IMR-90 (cell line): Measurements from ENCODE around the gene PADI1. TPM values are rescaled to one million over a fixed set of nuclear protein-coding genes. Genes with fewer than 3 reads are reported as not detected.

Experiments
- ATAC-seq: fragments of 200-7000 bp; cut with Tn5 transposase; 2 replicates; pipeline ENCODE4 v1.9.1; 2020; ENCODE audit warnings: low read depth, mild to moderate bottlenecking, moderate library complexity
- BruUV-seq: library from RNA; stranded (reverse); fragments of 400-500 nt; replicated peaks from 2 replicates; lab custom pipeline; 2021; lab: Mats Ljungman, UMichigan
- CTCF ChIA-PET: fragments of 300-600 bp; formaldehyde crosslinking; extraction: SDS; loops from one replicate; lab custom pipeline; 2021; ENCODE audit warnings: antibody characterized with exemption; lab: Yijun Ruan, JAX
- POLR2A ChIA-PET: fragments of 300-600 bp; sonication (Branson Sonifier 250); formaldehyde crosslinking; loops from one replicate; lab custom pipeline; 2022; ENCODE audit warnings: antibody characterized with exemption; ENCODE audit not compliant: unreplicated experiment; lab: Charles Lee
- DNase-seq: peaks from one replicate; pipeline ENCODE4 v3.0.0; 2013
- H2AFZ ChIP-seq: replicated peaks from 2 replicates; pipeline ENCODE3; 2013; ENCODE audit warnings: low read length, mild to moderate bottlenecking; ENCODE audit not compliant: poor library complexity
- H2AK5ac ChIP-seq: 2 replicates; pipeline ENCODE4 v1.6.1; 2013; ENCODE audit warnings: low read depth, low read length, inconsistent platforms
- H2AK9ac ChIP-seq: replicated peaks from 2 replicates; pipeline ENCODE3; 2013; ENCODE audit warnings: mild to moderate bottlenecking, low read depth, low read length, moderate library complexity; ENCODE audit not compliant: poor library complexity
- H2BK120ac ChIP-seq: 2 replicates; pipeline ENCODE4 v1.6.1; 2013; ENCODE audit warnings: low read depth, low read length, inconsistent platforms
- H2BK15ac ChIP-seq: 3 replicates; pipeline ENCODE4 v1.6.1; 2013; ENCODE audit warnings: low read depth, low read length, inconsistent platforms
- H2BK20ac ChIP-seq: 2 replicates; pipeline ENCODE4 v1.6.1; 2013; ENCODE audit warnings: low read depth, mild to moderate bottlenecking, inconsistent platforms, low read length, moderate library complexity
- H2BK5ac ChIP-seq: 2 replicates; pipeline ENCODE4 v1.6.1; 2013; ENCODE audit warnings: mild to moderate bottlenecking, low read depth, low read length, inconsistent platforms; ENCODE audit not compliant: poor library complexity, severe bottlenecking
- H3K14ac ChIP-seq: replicated peaks from 2 replicates; pipeline ENCODE4 v1.6.1; 2013; ENCODE audit warnings: low read depth, low read length, inconsistent platforms
- H3K18ac ChIP-seq: 2 replicates; pipeline ENCODE4 v1.6.1; 2013; ENCODE audit warnings: low read depth, low read length, control low read depth
- H3K23ac ChIP-seq: 2 replicates; pipeline ENCODE4 v1.6.1; 2013; ENCODE audit warnings: low read depth, low read length, inconsistent platforms
- H3K27ac ChIP-seq: 2 replicates; pipeline ENCODE4 v1.5.1; 2013; ENCODE audit warnings: mild to moderate bottlenecking, control low read depth, low read length; ENCODE audit not compliant: insufficient read depth
- H3K27me3 ChIP-seq: 2 replicates; pipeline ENCODE4 v1.6.1; 2013; ENCODE audit warnings: low read length; ENCODE audit not compliant: control insufficient read depth, insufficient read depth
- H3K36me3 ChIP-seq: 2 replicates; pipeline ENCODE4 v1.6.1; 2013; ENCODE audit warnings: low read length, mixed read lengths; ENCODE audit not compliant: control insufficient read depth, insufficient read depth
- H3K4ac ChIP-seq: 2 replicates; pipeline ENCODE4 v1.6.1; 2013; ENCODE audit warnings: low read depth, low read length, inconsistent platforms
- H3K4me1 ChIP-seq: 2 replicates; pipeline ENCODE4 v1.6.1; 2013; ENCODE audit warnings: low read length, mixed read lengths; ENCODE audit not compliant: control insufficient read depth, insufficient read depth
- H3K4me2 ChIP-seq: 2 replicates; pipeline ENCODE4 v1.6.1; 2013; ENCODE audit warnings: low read depth, mild to moderate bottlenecking, control low read depth, low read length, moderate library complexity
- H3K4me3 ChIP-seq: 2 replicates; pipeline ENCODE4 v1.5.1; 2013; ENCODE audit warnings: low read depth, mild to moderate bottlenecking, control low read depth, low read length, moderate library complexity; ENCODE audit not compliant: insufficient read depth
- H3K56ac ChIP-seq: 2 replicates; pipeline ENCODE4 v1.6.1; 2013; ENCODE audit warnings: low read length, inconsistent platforms; ENCODE audit not compliant: insufficient read depth; ENCODE audit errors: extremely low read depth
- H3K79me1 ChIP-seq, 2 experiments: 2 replicates each; pipeline ENCODE4 v1.6.1; 2013; ENCODE audit warnings: low read length in 2 of 2, inconsistent platforms in 1 of 2, low read depth in 1 of 2
- H3K9ac ChIP-seq: 2 replicates; pipeline ENCODE4 v1.6.1; 2013; ENCODE audit warnings: low read depth, low read length, control low read depth
- H3K9me1 ChIP-seq: 2 replicates; pipeline ENCODE4 v1.6.1; 2013; ENCODE audit warnings: low read length, inconsistent platforms; ENCODE audit not compliant: insufficient read depth
- H3K9me3 ChIP-seq: 2 replicates; pipeline ENCODE4 v1.6.1; 2013; ENCODE audit warnings: low read length; ENCODE audit not compliant: control insufficient read depth, insufficient read depth
- H4K20me1 ChIP-seq: 2 replicates; pipeline ENCODE4 v1.6.1; 2013; ENCODE audit warnings: low read length, inconsistent platforms; ENCODE audit not compliant: insufficient read depth
- H4K5ac ChIP-seq: 2 replicates; pipeline ENCODE4 v1.6.1; 2013; ENCODE audit warnings: mild to moderate bottlenecking, low read depth, low read length, control low read depth
- H4K8ac ChIP-seq, 2 experiments: 2 replicates each; pipeline ENCODE4 v1.6.1; 2013; ENCODE audit warnings: low read depth in 2 of 2, low read length in 2 of 2, control low read depth in 1 of 2, inconsistent platforms in 1 of 2
- H4K91ac ChIP-seq: 2 replicates; pipeline ENCODE4 v1.6.1; 2013; ENCODE audit warnings: low read depth, low read length, inconsistent platforms; ENCODE audit not compliant: insufficient read depth
- CEBPB ChIP-seq: IDR thresholded peaks from 2 replicates; pipeline ENCODE4 v1.6.1; 2012; ENCODE audit warnings: low read depth, low read length, improper control_type of control experiment
- CHD1 ChIP-seq: IDR thresholded peaks from 2 replicates; pipeline ENCODE4 v1.6.1; 2012; ENCODE audit warnings: low read depth, low read length, improper control_type of control experiment
- ELK1 ChIP-seq: fragments of 150-350 bp; IDR thresholded peaks from 2 replicates; pipeline ENCODE4 v1.6.1; 2016; ENCODE audit warnings: low read depth, mild to moderate bottlenecking, low read length, moderate library complexity, borderline replicate concordance
- FOS ChIP-seq: fragments of 150-350 bp; IDR thresholded peaks from 2 replicates; pipeline ENCODE4 v1.6.1; 2016; ENCODE audit warnings: low read depth, low read length
- MAZ ChIP-seq: IDR thresholded peaks from 2 replicates; pipeline ENCODE4 v1.6.1; 2012; ENCODE audit warnings: low read depth, mild to moderate bottlenecking, low read length, improper control_type of control experiment, moderate library complexity, borderline replicate concordance
- MXI1 ChIP-seq: IDR thresholded peaks from 2 replicates; pipeline ENCODE4 v1.6.1; 2012; ENCODE audit warnings: low read depth, mild to moderate bottlenecking, low read length, moderate library complexity, borderline replicate concordance
- NFE2L2 ChIP-seq: fragments of 150-350 bp; IDR thresholded peaks from 2 replicates; pipeline ENCODE4 v1.6.1; 2016; ENCODE audit warnings: low read depth, mild to moderate bottlenecking, low read length
- POLR2A ChIP-seq: IDR thresholded peaks from 2 replicates; pipeline ENCODE4 v1.6.1; 2012; ENCODE audit warnings: mild to moderate bottlenecking, low read depth, low read length
- RAD21 ChIP-seq: IDR thresholded peaks from 2 replicates; pipeline ENCODE4 v1.6.1; 2012; ENCODE audit warnings: low read length, improper control_type of control experiment
- RCOR1 ChIP-seq: IDR thresholded peaks from 2 replicates; pipeline ENCODE4 v1.6.1; 2012; ENCODE audit warnings: mild to moderate bottlenecking, low read length, improper control_type of control experiment; ENCODE audit not compliant: insufficient replicate concordance
- SMC3 ChIP-seq: fragments of 150-350 bp; IDR thresholded peaks from 2 replicates; pipeline ENCODE4 v1.6.1; 2016; ENCODE audit warnings: low read depth, mild to moderate bottlenecking, antibody characterized with exemption, low read length, moderate library complexity
- WGBS, 2 experiments: methylation state at CpG; one replicate each; pipeline versions ENCODE4 v1.1.5 to v1.1.7; 2013; ENCODE audit warnings: missing lambda C conversion rate in 2 of 2; ENCODE audit not compliant: insufficient read length in 1 of 2; ENCODE audit errors: extremely low coverage in 2 of 2; 5-methylcytosine and 5-hydroxymethylcytosine counted together
- dilution Hi-C: fragments of 300-500 bp; cut with HindIII; formaldehyde crosslinking; loops from one replicate; pipeline ENCODE4 v1.14.3; 2018; ENCODE audit warnings: low sequenced_read_pairs; ENCODE audit not compliant: unreplicated experiment
- in situ Hi-C: fragments of 300-500 bp; cut with MboI; formaldehyde crosslinking; loops from 3 replicates; pipeline ENCODE4 v1.14.3; 2019; ENCODE audit warnings: low sequenced_read_pairs, inconsistent platforms, mixed read lengths
- intact Hi-C: fragments of 100-400 bp; cut with micrococcal nuclease; formaldehyde crosslinking; loops from 2 replicates; pipeline ENCODE4 v1.10.0; 2022
- polyA plus RNA-seq, 3 experiments: library from polyadenylated mRNA; depleted of rRNA; stranded (reverse); fragments of >200 nt; gene quantifications; 2 replicates each; pipeline ENCODE4 v1.2.3, GENCODE V29; 2012; ENCODE audit warnings: low replicate concordance in 1 of 3
- total RNA-seq: library from RNA; depleted of rRNA; stranded (reverse); fragments of >200 nt; gene quantifications from 2 replicates; pipeline ENCODE4 v1.2.3, GENCODE V29; 2012
- TF ChIP-seq, protein P1 (sequence below): fragments of 150-350 bp; IDR thresholded peaks from 2 replicates; pipeline ENCODE4 v1.6.1; 2017; ENCODE audit warnings: mild to moderate bottlenecking, antibody characterized with exemption, low read length, low read depth

PADI1 gene
- total and polyA plus RNA-seq, 2 of the 4 experiments (the other 2 are of a cell fraction) = 0.17 TPM; not detected in 1

GRCh38 chr1:17213782-17214148 lies 8.8 kb downstream of the PADI1 start (continued):
- TF ChIP-seq, protein P1, sequence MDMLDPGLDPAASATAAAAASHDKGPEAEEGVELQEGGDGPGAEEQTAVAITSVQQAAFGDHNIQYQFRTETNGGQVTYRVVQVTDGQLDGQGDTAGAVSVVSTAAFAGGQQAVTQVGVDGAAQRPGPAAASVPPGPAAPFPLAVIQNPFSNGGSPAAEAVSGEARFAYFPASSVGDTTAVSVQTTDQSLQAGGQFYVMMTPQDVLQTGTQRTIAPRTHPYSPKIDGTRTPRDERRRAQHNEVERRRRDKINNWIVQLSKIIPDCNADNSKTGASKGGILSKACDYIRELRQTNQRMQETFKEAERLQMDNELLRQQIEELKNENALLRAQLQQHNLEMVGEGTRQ = no peak
- TF ChIP-seq SMC3 = no peak

DNA sequence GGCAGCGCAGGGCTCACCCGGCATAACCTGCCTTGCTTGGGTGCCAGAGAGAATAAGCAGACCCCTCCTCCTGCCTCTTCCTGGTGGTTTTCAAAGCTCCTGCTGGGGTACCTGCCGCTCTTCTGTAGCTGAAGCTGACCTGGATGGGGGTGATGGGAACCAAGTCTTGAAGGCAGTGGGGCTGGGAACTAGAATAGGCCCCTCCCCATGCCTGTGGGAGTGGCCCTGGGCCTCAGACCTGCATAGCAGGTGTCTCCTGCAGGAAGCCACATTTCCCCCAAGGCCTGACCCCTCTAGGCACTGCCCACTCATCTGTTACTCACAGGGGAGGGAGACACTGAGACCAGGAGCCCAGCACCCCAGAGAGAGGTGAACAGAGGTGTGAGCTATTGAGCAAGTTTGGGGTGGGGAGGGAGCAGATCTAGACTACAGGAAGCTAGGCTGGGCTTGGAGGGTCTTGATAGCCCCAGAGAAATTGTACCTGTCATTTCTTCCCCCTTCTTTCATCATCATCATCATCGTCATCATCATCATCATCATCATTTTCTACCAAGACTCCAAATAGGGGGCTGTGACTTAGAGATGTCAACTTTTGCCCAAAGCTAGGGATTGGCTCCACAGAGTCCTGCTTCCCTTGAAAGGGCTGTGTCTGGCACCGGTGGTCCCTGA lies 10.1 kb downstream of the PADI1 start:
- POLR2A ChIA-PET = no interaction called here
- Histone ChIP-seq H3K23ac (no peak overlapping the region), H3K9ac (no peak overlapping the region), H2AFZ (no peak overlapping the region), H3K18ac (no peak overlapping the region), H4K8ac (no peak overlapping the region), H3K14ac (no peak overlapping the region), H3K4me2 (no peak overlapping the region), H2BK5ac (no peak overlapping the region), H3K9me3 (no peaks in the 10 kb centered on the region), H3K27me3 (peaks cover 20% of the 10 kb centered on the region), H4K5ac (no peak overlapping the region), H3K4me1 (peaks cover 10% of the 10 kb centered on the region), H2BK120ac (no peak overlapping the region; the same call in 1 of the 2 replicates), H3K56ac (no peak overlapping the region), H4K91ac (no peak overlapping the region), H3K9me1 (no peaks in the 10 kb centered on the region; the same call in 1 of the 2 replicates), H3K4me3 (no peak overlapping the region), H3K4ac (no peak overlapping the region; the same call in 1 of the 2 replicates), H2AK5ac (no peak overlapping the region), H2BK20ac (no peak overlapping the region), H4K20me1 (no peaks in the 10 kb centered on the region), H3K79me1 (no peaks in the 10 kb centered on the region), H3K27ac (no peak overlapping the region), H2AK9ac (no peak overlapping the region), H2BK15ac (no peak overlapping the region; the same call in 2 of the 3 replicates), H3K36me3 (no peaks in the 10 kb centered on the region)
- CTCF ChIA-PET = no interaction called here
- no peak for TF ChIP-seq POLR2A
- TF ChIP-seq NFE2L2 = no peak
- no peak for TF ChIP-seq ELK1
- TF ChIP-seq CHD1 = no peak
- TF ChIP-seq CEBPB = no peak
- no peak for TF ChIP-seq MAZ
- no peak for TF ChIP-seq FOS
- no peak for TF ChIP-seq RAD21
- no peak for TF ChIP-seq RCOR1
- TF ChIP-seq MXI1 = no peak
- TF ChIP-seq, protein P1 = no peak
- WGBS, 2 experiments = no CpG with 5 or more reads among the region's 5 CpGs
- in situ Hi-C loops = no loop called here
- dilution Hi-C loops = no loop called here
- ATAC-seq (no peak), DNase-seq (no peak)
- intact Hi-C loops = no loop called here
- BruUV-seq = no TSS peak
